ENCODE data around the gene PNMA6E.

Gene PNMA6E

GRCh38 chrX:153401133-153401764 is at the start of gene PNMA6E:
TSS of gene PNMA6E (minus strand) at chrX:153401350. CDS start at chrX:153398849, 2,501 bp downstream.
- no peak for DNase-seq

GRCh38 chrX:153450949-153451277 is 49.8 kb upstream of the PNMA6E start:
- no peak for DNase-seq

- no peak for DNase-seq
Measured at GRCh38 chrX:153450114-153450948, 49.2 kb upstream of the PNMA6E start.

GRCh38 chrX:153449368-153450113 is 48.4 kb upstream of the PNMA6E start:
- DNase-seq = no peak

- no peak for DNase-seq
Measured at GRCh38 chrX:153448556-153449367, 47.6 kb upstream of the PNMA6E start.

- no peak for DNase-seq
Measured at GRCh38 chrX:153447581-153447960, 46.4 kb upstream of the PNMA6E start.

GRCh38 chrX:153446950-153447580 is 45.9 kb upstream of the PNMA6E start:
- DNase-seq = no peak

- DNase-seq = no peak
Measured at GRCh38 chrX:153446636-153446936, 45.4 kb upstream of the PNMA6E start.

GRCh38 chrX:153445856-153446635 is 44.9 kb upstream of the PNMA6E start, which contains the start of gene TREX2:
TSS of gene TREX2 (minus strand) at chrX:153446056. CDS start at chrX:153445430, 626 bp downstream.
- DNase-seq = no peak

GRCh38 chrX:153445106-153445855 is 44.1 kb upstream of the PNMA6E start:
- DNase-seq = no peak

- no peak for DNase-seq
Measured at GRCh38 chrX:153444333-153445011, 43.3 kb upstream of the PNMA6E start.

GRCh38 chrX:153443476-153444332 is 42.6 kb upstream of the PNMA6E start:
- no peak for DNase-seq

GRCh38 chrX:153442463-153442862 is 41.3 kb upstream of the PNMA6E start:
- DNase-seq = no peak

GRCh38 chrX:153441981-153442380 is 40.8 kb upstream of the PNMA6E start:
- no peak for DNase-seq

GRCh38 chrX:153441296-153441695 is 40.1 kb upstream of the PNMA6E start:
- DNase-seq = no peak

- DNase-seq = no peak
Measured at GRCh38 chrX:153440556-153441135, 39.5 kb upstream of the PNMA6E start.

GRCh38 chrX:153439977-153440376 is 38.8 kb upstream of the PNMA6E start:
- no peak for DNase-seq

- peak in 1 of 2 experiments; percentile 7 for DNase-seq
Measured at GRCh38 chrX:153438532-153438931, 37.4 kb upstream of the PNMA6E start.

- no peak for DNase-seq
Measured at GRCh38 chrX:153435845-153436244, 34.7 kb upstream of the PNMA6E start.
